Skeletal muscle cell (primary cell): ENCODE measurements around the gene ZNF428.
"Not testable (repeated sequence)": the region's sequence is repeated elsewhere in the genome, so short reads cannot be mapped to it uniquely, and the experiment has no call there.

Source experiments
- DNase-seq: peaks from one replicate; pipeline ENCODE4 v3.0.0-alpha.2; 2010; ENCODE audit warnings: low read depth
- H3K4me3 ChIP-seq: 2 replicates; pipeline ENCODE4 v1.5.1; 2011; ENCODE audit warnings: low read depth, mild to moderate bottlenecking, control low read depth, low read length, moderate library complexity

Gene ZNF428

DNA sequence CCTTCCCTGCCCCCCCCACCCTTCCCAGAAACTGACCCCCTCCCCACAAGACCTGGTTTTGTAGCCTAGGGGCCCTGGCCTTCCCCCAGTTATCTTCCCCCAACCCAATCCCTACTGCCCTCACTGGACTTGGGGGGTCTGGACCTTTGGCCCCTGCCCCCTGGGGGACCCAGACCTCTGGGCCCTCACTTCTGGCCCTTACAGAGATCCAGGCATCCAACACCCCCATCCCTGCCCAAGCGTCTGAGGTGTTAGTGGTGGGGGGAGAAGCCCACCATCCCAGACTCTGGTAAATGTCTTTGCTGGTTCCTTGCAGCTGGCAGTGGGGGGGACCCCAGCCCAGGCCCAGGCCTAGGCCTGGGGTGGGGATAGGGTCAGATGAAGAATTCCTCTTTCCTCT is 3.5 kb upstream of the ZNF428 start:
- DNase-seq = no peak
- no peak overlapping the region for H3K4me3 ChIP-seq

DNA sequence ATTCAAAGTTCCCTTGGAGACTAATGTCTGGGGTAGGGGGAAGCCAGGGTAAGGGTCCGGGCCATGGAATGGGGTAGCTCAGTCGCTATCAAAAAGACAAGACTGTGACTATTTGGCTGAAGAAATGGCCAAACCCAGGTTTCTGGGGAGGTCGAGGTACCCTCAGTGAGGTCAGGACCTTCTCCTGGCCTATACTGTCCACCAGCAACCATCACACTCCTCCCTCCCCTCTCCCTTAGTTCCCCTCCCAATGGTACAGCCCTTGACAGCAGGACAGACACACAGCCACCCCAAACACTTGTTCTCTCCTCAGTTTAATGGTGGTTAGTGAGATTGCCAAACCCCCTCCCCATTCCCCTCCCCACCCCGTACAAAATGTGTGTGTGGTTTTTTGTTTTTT is 2.6 kb upstream of the ZNF428 start:
- no peak for DNase-seq
- no peak overlapping the region for H3K4me3 ChIP-seq

- peak overlapping the region; percentile 71 for H3K4me3 ChIP-seq
- no peak for DNase-seq
Measured at GRCh38 chr19:43620061-43621001, 902 bp upstream of the ZNF428 start.

- DNase-seq = no peak
- H3K4me3 ChIP-seq = peak overlapping the region; percentile 71
Measured at GRCh38 chr19:43618921-43619261, 538 bp downstream of the ZNF428 start.

GRCh38 chr19:43616954-43617353 is 2.5 kb downstream of the ZNF428 start:
- no peak for DNase-seq
- H3K4me3 ChIP-seq = no peak overlapping the region

DNA sequence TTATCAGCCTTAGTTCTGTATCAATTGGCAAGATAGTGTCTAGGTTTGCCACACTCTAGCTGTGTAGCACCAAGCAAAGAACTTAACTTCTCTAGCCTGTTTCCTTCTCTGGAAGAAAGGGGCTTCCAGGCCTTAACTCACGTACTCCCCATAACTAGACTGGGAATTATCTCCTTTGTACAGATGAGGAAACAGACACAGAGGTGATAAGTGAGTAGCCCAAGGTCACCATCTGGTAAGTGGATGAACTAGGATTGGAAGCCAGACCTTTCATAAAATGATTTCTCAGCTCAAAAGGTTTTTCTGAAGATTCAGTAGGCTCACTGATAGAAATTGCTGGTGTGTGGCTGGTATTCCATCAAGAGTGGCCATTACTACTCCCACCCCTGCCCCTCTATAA is 3.1 kb downstream of the ZNF428 start:
- no peak for DNase-seq
- H3K4me3 ChIP-seq = no peak overlapping the region

DNA sequence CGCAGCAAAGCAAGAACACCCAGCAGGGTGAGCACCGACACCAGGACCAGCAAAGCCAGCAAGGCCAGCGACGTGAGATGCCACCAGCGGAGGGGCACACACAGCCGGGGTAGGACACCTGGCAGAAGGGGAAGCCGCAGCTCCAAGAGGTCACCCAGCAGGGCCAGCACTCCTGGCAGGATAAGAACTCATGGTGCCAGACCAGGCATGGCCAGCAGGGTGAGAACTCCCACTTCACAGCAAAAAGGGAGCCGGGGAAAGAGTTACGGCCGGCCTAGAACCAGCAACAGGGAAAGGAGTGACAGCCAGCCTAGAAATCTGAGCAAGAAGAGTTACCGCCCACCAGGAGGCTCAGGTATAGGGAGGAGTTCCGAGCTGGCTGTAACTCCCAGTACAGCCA is 7.1 kb downstream of the ZNF428 start:
- H3K4me3 ChIP-seq = no peak overlapping the region
- DNase-seq = no peak

- DNase-seq = no peak
- H3K4me3 ChIP-seq = no peak within 1 kb of the TSS
Measured at GRCh38 chr19:43611788-43612187, 7.6 kb downstream of the ZNF428 start, which contains the start of gene SRRM5. SRRM5 (plus strand) TSS chr19:43612088; CDS start chr19:43612122, 34 bp downstream.

DNA sequence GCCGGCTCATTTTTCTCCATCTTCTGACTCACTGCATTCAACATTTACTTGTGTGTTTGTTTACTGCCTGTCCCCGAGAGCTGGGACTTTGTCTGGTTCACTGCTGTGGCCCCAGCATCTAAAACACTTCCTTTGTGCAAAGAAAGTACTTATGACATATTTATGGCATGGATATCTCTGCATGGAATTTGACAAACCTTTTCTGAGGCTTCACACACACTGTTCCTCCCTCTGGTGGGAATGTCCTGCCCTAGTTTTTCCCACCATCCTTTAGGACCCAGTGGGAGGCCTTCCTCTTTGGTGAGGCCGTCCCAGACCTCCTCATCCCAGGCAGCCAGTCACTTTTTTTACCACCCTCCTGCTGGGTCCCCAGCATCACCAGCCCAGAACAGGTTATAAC is 8.9 kb downstream of the ZNF428 start:
- DNase-seq = no peak
- no peak overlapping the region for H3K4me3 ChIP-seq

DNA sequence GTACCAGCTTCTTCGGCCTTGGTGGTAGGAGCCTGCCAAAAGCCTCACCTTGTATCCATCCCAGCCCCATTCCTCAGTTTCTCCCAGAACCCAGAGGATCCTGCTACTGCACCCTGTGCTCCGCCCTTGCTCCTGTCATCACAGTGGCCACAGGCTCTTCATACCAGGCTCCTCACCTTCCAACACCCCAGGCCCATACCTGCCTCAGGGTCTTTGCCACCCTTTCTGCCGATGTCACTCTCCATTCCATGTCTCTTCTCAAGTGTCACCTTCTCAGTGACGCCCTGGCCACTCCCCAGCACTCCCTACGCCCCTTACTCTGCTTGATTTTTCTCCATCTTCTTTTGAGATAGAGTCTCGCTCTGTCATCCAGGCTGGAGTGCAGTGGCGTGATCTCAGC is 9.6 kb downstream of the ZNF428 start:
- no peak overlapping the region for H3K4me3 ChIP-seq
- DNase-seq = no peak

DNA sequence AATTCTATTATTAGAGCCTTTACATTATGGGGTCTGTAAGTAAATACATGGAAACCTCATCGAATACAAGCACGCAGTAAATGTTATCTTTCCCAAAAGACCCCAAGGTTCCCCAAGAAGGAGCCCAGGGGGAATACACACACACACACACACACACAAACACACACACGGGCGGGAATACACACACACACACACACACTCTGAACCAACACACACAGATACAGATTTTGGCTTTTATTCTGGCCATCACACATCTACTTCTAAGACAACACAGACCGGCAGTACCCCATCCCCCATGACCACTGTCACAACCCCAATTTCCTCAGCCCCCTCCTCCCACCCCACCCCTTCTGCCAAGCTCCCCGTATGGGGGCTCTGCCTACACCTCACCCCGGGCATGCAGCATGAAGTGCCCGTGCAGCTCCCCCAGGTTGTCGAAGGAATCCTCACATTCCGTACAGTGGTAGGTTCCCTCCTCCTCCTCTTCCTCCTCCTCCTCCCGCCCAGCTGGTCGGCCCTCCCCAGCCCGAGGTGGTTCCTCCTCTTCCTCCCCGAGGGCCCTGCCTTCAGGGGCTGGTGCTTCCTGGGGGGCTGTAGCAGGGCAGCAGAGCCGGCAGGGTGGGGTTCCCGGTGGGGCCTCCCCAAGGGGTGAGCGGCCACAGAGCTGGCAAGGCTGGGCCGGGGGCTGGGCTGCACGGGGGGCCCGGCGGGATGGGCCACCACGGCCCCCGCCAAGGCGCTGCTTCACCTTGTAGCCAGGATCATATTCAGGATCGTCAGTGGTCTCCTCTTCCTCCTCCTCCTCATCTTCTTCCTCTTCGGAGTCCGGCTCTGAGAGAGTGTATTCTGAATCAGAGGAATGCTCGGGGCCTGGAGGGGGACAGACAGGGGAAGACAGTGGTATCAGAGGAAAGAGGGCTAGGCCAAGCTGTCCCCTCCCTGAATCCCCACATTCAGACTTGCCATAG is 11.9 kb downstream of the ZNF428 start:
- no peak for DNase-seq
- no peak overlapping the region for H3K4me3 ChIP-seq

DNA sequence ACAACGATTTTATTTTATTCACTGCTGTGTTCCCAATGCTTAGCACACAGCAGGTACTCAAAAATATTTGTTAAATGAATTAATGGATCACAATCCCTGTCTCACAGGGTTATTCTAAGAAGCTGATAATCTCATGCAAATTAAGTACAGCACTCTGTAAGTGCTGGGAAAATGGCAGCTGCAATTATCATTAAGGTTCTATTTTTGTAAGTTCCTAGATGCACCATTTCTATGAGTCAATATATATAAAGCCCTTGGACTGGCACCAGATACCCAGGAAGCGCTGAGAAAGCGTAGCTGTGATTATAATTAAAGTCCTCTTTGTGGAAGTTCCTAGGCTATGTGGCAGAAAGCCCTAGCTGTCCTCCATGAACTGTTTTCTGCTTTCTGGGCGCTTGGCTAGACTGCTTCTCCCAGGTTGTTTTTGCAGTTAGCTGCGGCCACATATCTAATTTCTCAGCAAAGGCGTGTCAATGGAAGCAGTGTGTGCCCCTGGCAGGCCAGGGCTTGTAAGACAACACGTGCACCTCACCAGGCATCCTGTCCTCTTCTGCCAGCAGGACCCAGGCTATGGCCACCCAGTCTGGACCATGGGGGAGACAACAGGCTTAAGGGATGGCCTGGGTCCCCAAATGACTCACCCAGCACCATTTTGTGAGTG is 12.7 kb downstream of the ZNF428 start:
- no peak overlapping the region for H3K4me3 ChIP-seq
- no peak for DNase-seq

GRCh38 chr19:43605875-43606568 is 13.4 kb downstream of the ZNF428 start:
- no peak for DNase-seq
- no peak overlapping the region for H3K4me3 ChIP-seq

DNA sequence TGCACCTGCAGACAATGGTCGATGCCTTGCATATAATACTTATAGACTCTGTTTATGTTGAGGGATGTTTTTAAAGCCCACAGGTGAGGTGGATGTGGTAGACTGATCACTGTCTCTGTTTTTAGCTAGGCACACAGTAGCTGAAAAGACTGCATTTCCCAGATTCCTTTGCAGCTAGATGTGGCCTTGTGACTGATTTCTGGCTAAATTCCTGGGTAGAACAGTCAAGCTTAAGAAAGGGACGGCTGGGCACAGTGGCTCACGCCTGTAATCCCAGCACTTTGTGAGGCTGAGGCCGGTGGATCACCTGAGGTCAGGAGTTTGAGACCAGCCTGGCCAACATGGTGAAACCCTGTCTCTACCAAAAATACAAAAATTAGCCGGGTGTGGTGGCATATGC is 19.1 kb downstream of the ZNF428 start:
- not testable (repeated sequence) for DNase-seq, H3K4me3 ChIP-seq

GRCh38 chr19:43599635-43600295 is 19.7 kb downstream of the ZNF428 start:
- no peak overlapping the region for H3K4me3 ChIP-seq
- no peak for DNase-seq

GRCh38 chr19:43598445-43599240 is 20.8 kb downstream of the ZNF428 start:
- H3K4me3 ChIP-seq = no peak overlapping the region
- no peak for DNase-seq

- no peak for DNase-seq
- H3K4me3 ChIP-seq = peak overlapping the region; percentile 65
Measured at GRCh38 chr19:43597876-43598275, 21.6 kb downstream of the ZNF428 start.
